Measurements from ENCODE around the gene PKNOX2.

PKNOX2 gene

DNA sequence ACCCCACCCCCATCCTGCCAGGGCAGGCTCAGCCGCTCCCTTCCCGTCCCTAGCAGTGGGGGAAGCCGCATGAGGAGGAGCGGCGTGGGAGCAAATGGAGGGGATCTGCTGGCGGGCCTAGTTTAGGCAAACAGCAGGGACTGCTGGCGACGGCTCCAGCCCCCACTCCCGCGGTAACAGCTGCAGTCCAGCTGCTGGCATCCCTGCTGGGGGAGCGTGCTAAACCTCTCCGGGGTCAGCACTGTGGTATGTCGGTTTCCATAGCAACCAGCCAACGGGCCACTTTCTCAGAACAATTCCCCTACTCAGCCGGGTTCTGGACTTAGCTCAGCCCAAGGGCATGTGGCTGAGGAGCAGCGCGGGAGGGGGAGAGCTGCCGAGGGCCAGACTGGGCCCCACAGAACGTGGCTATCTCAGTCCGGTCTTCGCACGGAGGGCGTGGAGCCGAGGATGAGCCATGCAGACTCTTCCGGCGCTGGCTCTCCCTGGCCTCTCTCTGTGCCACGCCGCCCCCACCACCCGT lies 98.8 kb downstream of the PKNOX2 start:
- peak; percentile 63 for DNase-seq (ENCODE audit: low read depth)

DNA sequence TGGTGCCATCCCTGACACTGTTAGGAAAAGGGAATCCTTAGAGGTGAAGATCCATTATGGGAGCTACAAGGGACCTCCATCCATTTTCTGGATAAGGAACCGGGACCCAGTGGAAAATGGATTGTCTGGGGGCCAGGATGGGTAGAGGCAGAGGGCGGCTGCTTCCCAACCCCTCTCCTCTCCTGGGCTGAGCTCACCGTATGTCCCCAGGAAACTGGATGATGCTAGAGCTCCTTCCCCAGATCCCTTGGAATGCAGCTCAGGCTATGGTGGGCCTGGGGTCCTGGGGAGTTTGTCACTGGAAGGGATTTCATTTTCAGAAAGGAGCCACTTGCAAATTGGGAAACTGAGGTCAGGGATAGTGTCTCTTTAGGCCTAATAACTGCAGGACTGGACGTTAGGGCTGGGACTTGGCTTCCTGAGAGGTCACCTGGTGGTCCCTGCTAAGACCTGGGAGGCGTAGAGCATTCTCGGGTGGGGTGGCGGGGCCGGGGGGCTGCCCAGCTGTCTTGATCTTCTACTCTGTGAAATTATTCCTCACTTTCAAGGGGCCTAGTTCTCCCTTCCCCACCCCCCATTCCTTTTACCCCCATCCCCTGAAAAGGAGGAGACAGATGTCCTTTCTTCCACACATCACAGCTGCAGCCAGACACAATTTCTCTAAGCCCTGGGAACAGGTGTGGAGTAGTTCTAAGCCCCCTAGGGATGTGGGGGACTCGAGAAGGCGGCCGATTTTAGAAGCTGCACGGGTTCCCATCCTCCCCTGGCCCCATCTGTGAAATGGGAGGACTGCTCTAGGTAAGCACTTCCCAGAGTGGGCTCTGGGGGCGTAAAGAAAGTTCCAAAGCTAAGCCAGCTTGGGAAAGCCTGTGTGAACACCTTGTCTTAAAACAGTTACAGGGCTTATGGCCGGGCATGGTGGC lies 99.8 kb downstream of the PKNOX2 start:
- DNase-seq (ENCODE audit: low read depth) = no peak

DNA sequence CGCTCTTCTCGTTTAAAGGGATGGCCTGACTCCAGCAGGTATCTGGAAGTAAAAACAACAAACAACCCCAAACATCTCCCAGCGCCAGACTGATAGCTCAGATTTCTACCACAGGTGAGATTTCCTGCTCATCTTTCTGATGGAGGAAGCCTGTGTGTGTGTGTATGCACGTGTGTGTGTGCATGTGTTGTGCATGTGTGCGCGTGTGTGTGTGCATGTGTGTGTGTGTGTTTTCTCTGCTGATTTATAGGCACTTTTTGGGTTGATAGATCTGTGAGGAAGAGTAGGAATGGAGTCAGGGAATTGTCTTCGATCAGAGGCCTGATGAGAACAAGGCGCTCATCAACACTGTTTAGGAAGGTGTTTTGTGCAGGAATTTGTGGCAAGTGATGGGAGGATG lies 103.0 kb downstream of the PKNOX2 start:
- no peak for DNase-seq (ENCODE audit: low read depth)

DNA sequence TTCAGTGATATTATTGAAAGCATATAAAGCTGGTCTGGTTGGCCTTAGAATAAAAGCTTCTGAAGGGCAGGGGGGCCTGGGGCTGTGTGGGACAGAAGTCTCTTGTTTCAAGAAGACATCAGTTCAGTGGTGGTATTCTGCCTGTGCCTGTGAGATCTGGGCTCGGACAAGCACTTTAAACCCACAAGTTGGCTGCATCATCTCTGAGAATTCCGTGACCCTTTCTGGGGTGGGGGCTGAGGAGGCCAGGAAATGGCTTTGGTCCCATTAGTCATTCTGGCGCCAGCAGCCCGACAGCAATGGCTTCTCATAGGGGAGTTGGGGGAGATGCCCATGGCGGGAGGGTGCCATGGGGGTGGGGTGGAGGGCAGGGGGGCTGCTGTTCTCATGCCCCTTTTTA lies 104.1 kb downstream of the PKNOX2 start:
- no peak for DNase-seq (ENCODE audit: low read depth)

DNA sequence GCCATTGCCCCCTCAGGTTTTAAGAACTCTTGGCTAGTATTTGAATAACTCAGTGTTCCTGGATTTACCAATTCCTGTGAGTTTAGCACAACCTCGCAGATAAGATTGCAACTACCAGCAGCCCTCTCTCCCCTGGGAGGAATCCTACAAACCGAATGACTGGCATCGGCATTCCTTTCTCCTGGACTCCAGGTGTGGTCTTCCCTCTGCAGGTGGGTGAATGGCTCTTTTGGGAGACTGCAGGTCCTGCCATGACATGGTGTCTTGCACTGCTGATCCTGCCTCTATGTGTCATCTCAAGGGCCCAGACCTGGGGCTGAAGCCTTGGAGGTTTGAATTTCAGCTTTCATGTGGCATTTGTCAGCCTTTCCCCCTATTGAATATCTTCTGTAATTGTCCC lies 105.6 kb downstream of the PKNOX2 start:
- no peak for DNase-seq (ENCODE audit: low read depth)

DNA sequence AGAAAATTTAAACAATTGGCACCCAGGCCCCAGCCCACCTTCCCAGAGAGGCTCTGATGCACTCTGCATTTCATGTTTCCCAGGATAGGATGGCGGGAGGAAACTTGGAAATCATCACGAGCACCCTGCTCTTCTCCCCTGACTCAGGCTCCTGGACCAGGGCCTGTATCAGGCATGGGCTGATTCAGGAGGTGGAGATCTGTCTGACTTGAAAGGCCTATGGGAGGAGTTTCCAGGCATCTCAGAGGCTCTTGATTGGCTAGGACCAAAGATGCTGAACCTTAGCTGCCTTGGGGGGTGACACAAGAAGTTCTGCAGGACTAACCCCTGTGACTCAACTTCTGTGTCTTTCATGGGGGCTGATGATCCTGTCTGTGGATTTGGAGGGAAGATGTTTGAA lies 106.2 kb downstream of the PKNOX2 start:
- no peak for DNase-seq (ENCODE audit: low read depth)

DNA sequence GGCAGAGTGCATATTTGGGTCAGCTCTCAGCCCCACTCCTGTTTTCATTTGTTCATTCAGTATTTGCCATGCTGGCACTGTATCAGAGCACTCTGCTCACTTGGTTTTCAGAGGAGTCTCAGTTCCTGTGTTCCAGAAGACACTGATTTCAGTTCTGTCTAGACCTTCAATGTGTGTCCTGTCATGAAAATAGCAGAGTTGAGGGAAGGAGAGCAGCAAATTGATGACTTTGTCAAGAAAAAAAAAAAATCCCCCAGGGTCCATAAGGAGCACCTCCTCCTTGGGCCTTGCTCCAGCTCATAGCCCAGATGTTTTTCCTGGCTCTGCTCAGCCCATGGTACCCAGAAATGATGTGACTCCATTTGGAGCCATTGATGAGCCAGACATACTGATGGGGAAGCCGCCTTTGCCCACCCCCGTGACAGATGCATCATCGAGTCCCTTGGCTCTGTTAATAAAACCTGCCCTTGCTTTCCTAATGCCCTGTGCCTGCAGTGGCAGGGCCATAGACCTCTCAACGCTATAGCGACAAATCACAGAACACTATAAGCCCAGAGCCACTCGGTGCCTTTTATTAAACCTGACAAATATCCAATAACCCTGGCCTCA lies 107.0 kb downstream of the PKNOX2 start:
- no peak for DNase-seq (ENCODE audit: low read depth)

DNA sequence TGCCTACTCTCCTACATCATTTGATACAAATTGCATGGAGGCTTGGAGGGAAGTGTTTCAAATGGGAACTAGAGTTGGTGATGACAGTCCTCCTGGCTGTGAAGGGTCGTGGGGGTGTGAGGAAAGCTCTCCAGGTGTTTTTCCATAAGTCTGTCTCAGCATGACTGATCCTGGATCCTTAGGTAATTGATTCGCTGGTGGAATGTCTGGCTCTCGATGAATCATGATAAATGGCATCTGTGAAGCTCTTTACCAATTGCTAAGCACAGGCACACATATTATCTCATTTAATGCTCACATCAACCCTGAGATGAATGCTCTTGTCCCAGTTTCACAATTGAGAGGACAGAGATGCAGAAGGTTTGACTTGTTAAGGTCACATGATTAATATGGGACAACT lies 107.5 kb downstream of the PKNOX2 start:
- no peak for DNase-seq (ENCODE audit: low read depth)

DNA sequence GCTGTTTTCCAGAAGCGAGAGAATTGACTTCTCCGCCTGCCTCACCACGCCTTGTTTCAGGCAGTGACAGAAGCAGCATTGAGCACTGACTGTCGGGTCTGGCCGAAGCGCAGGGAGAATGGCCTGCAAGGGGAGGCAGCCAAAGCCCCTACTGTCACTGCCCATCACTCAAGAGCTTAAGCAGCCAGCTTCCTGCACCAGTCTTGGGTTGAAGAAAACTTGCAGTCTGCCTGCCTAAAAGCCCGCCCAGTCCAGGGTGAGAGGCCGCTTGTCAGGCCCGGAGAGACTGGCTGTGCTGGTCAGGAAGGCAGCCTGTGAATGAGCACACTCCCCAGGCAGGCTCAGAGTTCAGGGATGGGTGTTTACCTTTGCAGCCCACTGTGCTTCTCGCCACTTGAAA lies 108.3 kb downstream of the PKNOX2 start:
- no peak for DNase-seq (ENCODE audit: low read depth)

DNA sequence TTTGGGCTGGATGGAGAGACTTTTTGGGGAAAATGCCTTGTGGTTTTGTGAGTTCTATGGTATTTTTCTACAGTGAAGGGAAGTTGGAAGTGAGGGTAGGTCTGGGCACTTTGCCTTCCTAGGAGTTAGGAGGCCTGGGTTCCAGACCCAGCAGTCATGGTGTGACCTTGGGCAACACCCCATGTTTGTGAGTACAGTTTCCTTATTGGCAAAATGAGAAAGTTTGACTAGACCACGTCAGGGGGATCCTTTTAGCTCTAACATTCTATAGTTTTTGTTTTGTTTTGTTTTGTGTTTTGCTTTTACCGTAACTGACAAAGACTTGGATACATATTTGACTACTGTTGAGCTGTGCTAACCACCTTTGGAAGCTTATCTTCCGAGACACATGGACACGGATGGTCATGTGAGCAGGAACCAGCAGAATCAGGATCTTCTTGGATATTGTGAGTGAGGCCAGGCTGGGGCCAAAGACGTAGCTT lies 109.0 kb downstream of the PKNOX2 start:
- DNase-seq (ENCODE audit: low read depth) = no peak

DNA sequence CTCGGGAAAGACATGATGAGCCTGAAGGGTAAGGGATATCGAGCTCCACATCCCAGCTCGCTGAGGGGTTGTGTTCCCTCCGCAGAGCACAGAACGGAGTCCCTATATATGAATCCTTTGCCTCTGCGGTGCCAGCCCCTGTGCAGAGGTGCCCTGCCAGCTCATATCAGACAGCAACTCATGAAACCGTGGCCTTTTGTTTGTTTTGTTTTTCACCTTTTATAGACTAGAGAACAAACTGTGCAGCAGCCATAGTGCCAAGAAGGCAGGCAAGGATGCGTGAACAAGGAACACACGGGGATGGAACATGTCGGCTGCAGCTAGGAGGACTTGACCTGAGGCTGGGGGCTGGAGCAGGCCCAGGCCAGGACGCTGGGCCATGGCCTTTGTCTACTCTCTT lies 109.8 kb downstream of the PKNOX2 start:
- DNase-seq (ENCODE audit: low read depth) = no peak

DNA sequence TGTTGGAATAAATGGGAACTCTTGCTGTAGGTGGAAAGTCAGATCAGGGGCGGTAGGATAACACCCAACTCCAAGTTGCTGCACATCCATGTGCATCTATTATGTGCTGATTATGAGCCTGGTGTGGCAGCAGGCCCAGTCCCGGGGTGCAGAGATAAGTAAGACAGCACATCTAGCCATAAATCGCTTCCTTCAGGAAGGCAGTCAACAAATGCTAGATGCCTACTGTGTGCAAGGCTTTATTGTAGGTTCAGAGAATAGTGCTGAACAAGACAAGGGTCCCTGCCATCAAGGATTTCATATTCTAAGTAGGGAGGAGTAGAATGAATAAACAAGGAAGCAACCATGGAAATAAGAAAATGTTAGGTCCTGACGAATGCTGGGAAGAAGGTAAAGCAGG lies 110.2 kb downstream of the PKNOX2 start:
- DNase-seq (ENCODE audit: low read depth) = no peak

DNA sequence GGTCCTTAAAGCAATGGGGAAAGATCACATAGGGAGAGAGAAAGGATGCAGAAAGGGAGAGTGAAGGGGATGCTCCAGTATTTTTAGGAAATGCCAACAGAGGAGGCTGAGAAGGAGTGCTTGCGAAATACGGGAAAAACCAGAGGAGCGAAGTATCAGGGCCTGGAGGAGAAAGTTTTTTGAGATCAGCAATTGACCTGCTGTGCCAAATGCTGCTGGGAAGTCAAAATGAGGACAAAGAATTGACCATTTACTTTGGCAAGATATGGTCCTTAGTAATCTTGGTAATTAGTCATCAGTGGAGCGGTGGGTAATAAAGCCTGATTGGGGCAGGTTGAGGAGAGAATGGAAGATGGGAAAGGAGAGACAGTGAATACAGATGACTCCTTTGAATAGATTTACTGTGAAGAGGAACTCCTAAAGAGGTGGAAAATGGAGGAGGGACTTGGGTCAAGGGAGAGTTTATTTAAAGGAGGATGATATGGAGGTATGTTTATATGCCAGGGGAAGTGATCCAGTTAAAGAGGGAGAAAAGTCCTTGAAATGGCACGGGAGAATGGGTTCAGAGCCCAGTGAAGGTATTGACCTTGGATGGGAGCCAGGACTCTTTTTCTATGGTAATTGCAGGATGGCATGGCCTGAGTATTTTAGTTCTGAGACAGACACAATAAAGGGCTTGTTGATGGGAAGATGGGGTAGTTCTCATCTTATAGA lies 111.5 kb downstream of the PKNOX2 start:
- DNase-seq (ENCODE audit: low read depth) = no peak

DNA sequence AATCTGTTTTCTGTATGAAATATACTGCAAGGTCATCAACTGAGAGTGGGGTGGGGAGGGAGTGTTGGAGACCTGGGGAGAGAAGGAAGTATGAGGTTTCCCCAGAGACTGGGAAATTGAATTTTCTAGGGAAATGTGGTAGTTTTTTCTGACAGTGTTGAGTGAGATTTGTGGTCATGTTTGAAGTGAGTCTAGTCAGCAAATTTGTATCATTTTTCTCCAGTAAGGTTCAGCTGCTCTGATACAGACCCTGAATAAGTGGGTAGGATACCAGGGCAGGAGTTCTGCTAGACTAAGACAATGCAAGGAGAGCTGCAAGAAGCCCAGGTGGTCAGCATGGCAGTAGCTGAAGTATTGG lies 112.0 kb downstream of the PKNOX2 start:
- no peak for DNase-seq (ENCODE audit: low read depth)

DNA sequence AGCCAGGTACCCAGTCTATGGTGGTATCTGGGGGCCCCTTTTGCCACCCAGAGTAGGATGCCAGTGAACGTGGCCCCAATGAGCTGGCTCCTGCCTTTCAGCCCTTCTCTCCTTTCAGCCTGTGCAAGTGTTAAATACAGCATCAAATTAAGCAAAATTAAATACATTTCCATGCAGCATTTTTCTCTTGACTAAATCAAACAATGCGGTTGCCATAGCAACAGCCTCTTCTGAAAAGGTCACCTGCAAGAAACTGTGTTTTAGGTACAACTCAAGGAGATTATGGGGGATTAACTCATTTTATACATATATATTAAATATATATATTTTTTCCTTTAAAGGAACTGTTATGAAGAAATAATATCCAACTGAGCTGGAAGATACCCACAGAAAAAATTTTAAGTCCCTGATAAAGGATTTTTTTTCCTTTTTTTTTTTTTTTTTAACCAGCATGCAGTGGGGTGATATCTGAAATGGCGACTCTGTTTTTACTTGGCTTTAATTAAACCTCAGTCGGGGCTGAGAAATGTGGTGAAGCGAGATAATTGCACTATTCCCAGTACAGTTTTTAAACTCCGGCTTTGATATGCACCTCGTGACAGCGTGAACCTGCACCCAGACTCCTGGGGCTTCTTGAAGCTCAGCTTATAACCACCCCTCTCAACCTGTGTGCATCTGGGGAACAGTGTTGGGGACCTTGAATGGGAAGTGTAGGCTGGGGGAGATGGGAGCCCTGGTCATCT lies 115.3 kb downstream of the PKNOX2 start:
- no peak for DNase-seq (ENCODE audit: low read depth)

DNA sequence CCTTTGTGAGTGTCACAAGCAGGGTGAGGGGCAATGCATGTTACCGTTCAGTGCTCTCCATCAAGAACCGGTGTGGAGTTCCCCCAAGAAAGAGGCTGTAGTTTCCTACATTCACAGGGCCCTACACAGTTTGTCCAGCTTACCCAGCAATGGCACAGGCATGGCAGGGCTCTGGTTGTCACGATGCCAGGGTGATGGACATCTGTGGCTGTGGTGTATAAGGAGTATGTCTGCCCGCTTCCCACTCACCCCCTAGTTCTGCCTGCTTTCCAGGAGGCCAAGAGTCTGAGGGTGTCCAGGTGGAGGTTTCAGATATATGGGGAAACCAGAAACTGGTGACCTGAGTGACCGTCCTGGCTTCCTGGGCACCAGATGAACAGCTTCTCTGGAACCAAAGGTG lies 116.1 kb downstream of the PKNOX2 start:
- DNase-seq (ENCODE audit: low read depth) = no peak

DNA sequence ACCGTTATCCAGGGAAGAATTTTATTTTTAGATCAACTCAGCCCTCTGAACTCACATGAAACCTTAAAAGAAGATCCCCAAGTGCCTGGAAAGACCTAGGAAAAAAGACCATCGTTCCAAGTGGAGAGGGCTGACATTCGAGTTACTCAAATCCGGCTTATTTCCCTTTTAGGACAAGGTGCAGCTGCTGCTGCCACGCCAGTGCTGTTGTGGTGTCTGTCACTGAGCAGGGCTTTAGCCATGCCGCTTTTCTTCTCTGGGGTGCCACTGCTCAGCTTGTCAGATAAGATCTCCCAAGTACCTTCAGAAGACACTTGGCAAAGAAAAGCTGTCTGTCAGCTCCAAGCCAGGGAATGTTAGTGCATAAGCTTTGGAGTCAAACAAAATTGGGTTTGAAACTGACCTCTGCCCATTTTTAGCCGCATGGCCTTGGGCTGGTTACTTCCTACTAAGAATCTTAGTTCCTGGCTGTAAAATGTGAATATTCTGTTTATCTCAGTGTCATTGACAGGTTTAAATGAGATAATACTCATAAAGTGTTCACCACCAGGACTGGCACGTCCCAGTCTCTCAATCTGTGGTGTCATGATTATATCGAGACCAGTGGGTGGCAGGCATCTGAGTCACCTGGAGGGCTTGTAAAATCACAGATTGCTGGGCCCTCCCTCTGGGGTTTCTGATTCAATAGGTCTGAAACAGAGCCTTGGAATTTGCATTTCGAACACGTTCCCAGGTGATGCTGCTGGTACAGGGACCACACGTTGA lies 117.5 kb downstream of the PKNOX2 start:
- DNase-seq (ENCODE audit: low read depth) = no peak

DNA sequence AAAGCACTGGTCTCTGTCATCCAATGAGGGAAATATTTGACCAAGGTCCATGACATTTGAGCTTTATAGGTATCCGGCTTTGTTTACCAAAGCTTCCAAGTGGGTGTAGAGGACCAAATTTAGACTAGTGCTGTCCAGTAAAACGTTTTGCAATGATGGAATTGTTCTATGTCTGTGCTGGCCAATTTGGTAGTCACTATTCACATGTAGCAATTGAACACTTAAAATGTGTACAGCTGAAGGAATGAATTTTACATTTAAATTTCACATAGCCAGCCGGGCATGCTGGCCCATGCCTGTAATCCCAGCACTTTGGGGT lies 118.0 kb downstream of the PKNOX2 start:
- no peak for DNase-seq (ENCODE audit: low read depth)

DNA sequence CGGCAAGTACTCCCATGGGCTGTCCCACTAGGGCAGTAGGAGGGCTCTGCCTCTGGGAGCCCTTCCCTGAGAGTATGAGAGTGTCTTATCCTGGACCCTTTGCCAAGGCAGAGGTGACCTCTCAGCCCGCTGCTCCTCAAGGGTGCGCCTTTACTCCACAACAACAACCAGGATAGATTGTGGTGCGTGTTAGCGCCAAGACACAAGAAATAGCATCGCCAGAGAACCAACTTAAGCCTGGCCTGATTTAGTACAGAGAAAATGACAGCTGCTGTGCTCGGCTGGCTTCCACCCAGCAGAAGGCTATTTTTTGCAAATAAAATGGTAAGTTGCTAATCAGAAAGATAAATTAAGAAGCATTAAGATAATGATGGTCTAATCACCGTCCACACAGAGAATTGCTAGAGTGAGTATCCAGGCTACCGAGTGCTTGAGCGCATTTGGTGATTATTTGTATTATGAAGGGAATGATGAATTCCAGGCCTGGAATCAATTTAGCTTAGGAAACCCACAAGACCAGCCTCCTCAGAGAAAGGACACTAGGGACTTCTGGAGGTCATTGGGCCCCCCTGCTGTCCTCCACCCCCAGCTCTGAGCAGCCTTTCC lies 119.8 kb downstream of the PKNOX2 start:
- no peak for DNase-seq (ENCODE audit: low read depth)

DNA sequence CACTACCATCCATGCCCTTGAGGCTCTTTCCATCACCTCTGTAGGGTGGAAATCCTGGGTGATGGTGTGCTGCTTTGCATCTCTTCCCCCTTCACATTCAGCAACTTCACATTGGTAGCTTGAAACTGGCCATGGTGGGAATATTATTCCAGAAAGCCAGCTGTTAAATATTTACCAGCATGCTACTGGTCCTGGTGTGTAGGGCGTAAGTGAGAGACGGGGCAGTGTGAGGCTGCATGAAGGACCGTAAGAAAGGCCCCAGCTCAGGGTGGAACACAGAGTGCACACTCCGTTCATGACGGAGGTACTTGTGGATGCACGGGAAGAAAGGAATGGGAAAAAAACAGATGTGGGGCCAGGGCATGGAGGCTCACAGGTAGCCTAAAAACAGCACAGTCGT lies 121.3 kb downstream of the PKNOX2 start:
- DNase-seq (ENCODE audit: low read depth) = no peak

DNA sequence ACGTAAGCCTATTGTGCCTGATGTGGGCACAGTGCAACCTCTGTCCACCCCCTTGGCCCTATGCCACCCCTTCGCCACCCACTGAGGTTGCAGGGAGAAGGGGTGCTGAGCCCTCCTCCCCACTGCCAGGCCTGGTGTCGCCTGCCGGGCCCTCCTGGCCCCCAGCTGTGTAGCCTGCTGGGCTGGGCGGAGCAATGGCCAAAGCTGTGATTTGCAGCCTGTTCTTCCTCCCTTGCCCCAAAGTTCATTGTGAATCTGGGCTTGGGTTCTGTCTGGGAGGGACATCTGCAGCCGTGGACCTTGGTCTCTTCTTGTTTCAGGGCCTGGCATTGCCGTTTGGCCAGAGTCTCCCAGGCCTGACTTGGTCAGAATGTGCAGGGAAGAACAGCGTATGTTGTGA lies 121.9 kb downstream of the PKNOX2 start:
- no peak for DNase-seq (ENCODE audit: low read depth)
